ENCODE results near the gene CACNA1C.

DNA sequence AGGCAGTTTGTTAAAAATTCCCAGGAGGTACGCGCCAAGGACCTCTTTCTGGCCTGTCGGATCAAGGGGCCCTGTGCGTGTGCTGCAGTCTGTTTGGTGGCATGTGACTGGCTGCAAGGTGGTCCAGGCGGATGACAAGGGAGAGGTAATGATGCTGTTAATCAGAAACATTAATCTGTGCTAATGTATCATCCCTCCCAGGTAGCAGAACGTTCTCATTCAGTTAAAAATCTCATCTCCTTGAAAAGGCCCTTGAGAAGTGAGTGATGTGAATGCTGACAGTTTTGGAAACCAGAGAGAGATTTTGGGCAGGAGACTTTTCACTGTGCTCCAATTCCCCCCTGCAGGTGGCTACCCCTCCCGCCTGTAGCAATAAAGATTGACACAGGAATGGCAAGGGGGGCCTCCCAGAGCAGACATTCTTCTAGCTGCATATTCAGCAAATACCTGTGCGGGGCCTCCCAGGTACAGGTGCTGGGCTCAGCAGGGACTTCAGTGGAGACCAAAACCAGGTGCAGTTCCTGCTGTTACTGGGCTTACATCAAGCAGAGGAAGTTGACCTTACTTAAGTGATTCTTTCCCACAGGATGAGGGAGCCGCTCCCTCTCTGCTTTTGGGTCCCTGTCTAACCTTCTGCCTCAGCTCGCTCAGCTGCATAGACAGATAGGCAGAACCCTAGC, 364.8 kb downstream of the CACNA1C start:
- TF ChIP-seq, protein P1, sequence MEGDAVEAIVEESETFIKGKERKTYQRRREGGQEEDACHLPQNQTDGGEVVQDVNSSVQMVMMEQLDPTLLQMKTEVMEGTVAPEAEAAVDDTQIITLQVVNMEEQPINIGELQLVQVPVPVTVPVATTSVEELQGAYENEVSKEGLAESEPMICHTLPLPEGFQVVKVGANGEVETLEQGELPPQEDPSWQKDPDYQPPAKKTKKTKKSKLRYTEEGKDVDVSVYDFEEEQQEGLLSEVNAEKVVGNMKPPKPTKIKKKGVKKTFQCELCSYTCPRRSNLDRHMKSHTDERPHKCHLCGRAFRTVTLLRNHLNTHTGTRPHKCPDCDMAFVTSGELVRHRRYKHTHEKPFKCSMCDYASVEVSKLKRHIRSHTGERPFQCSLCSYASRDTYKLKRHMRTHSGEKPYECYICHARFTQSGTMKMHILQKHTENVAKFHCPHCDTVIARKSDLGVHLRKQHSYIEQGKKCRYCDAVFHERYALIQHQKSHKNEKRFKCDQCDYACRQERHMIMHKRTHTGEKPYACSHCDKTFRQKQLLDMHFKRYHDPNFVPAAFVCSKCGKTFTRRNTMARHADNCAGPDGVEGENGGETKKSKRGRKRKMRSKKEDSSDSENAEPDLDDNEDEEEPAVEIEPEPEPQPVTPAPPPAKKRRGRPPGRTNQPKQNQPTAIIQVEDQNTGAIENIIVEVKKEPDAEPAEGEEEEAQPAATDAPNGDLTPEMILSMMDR (IDR thresholded peaks at IDR 0.05) = no peak
- no peak for TF ChIP-seq EZH2 (IDR thresholded peaks at IDR 0.05; ENCODE audit: borderline replicate concordance, insufficient read depth, low read depth, low read length, poor library complexity, severe bottlenecking)

Measured in B cell (primary cell).